Occipital lobe (tissue), 2 donors: Measurements from ENCODE around the gene MAPK11. TPM values are rescaled to one million over a fixed set of nuclear protein-coding genes. Genes with fewer than 3 reads are reported as not detected.
A peak's percentile ranks its signal among the peaks of the same experiment; 100 is the strongest.

Experiments used
- DNase-seq: peaks from one replicate; lab custom pipeline; 2025; lab: John Stamatoyannopoulos, UW
- total RNA-seq: library from RNA; depleted of rRNA; stranded (reverse); fragments of >200 nt; gene quantifications from one replicate; pipeline ENCODE4 v1.2.3, GENCODE V29; 2014

MAPK11 gene
- total RNA-seq = 21.8 TPM

GRCh38 chr22:50269970-50270665 lies at the start of gene MAPK11:
TSS of gene MAPK11 (minus strand) at chr22:50270380. CDS start at chr22:50270292, 88 bp downstream.
- DNase-seq = peak; percentile 51

GRCh38 chr22:50319503-50319951 lies 49.3 kb upstream of the MAPK11 start:
- DNase-seq = no peak

GRCh38 chr22:50318698-50319411 lies 48.7 kb upstream of the MAPK11 start:
- DNase-seq = no peak

- no peak for DNase-seq
Measured at GRCh38 chr22:50318356-50318697, 48.1 kb upstream of the MAPK11 start.

GRCh38 chr22:50317674-50318073 lies 47.5 kb upstream of the MAPK11 start:
- DNase-seq = no peak

- DNase-seq = no peak
Measured at GRCh38 chr22:50317178-50317577, 47.0 kb upstream of the MAPK11 start.

GRCh38 chr22:50316114-50317065 lies 46.2 kb upstream of the MAPK11 start:
- DNase-seq = no peak

GRCh38 chr22:50315289-50316113 lies 45.3 kb upstream of the MAPK11 start:
- no peak for DNase-seq

- no peak for DNase-seq
Measured at GRCh38 chr22:50314455-50315288, 44.5 kb upstream of the MAPK11 start.

GRCh38 chr22:50314081-50314454 lies 43.9 kb upstream of the MAPK11 start:
- DNase-seq = no peak

GRCh38 chr22:50313600-50313999 lies 43.4 kb upstream of the MAPK11 start:
- no peak for DNase-seq

- no peak for DNase-seq
Measured at GRCh38 chr22:50313021-50313420, 42.8 kb upstream of the MAPK11 start.

GRCh38 chr22:50312371-50312770 lies 42.2 kb upstream of the MAPK11 start:
- no peak for DNase-seq

GRCh38 chr22:50311606-50312351 lies 41.6 kb upstream of the MAPK11 start:
- no peak for DNase-seq

- no peak for DNase-seq
Measured at GRCh38 chr22:50310949-50311444, 40.8 kb upstream of the MAPK11 start.

GRCh38 chr22:50310031-50310722 lies 40.0 kb upstream of the MAPK11 start:
- no peak for DNase-seq

- DNase-seq = no peak
Measured at GRCh38 chr22:50309601-50309991, 39.4 kb upstream of the MAPK11 start.

- DNase-seq = no peak
Measured at GRCh38 chr22:50308986-50309600, 38.9 kb upstream of the MAPK11 start.
